ENCODE measurements around the gene NEIL3. TPM values are rescaled to one million over a fixed set of nuclear protein-coding genes. Genes with fewer than 3 reads are reported as not detected.

The NEIL3 gene
- polyA plus RNA-seq, 1 donor (not counting 4 experiments of a cell fraction or from before 2014, with no cell fraction given): 7.6 TPM

DNA sequence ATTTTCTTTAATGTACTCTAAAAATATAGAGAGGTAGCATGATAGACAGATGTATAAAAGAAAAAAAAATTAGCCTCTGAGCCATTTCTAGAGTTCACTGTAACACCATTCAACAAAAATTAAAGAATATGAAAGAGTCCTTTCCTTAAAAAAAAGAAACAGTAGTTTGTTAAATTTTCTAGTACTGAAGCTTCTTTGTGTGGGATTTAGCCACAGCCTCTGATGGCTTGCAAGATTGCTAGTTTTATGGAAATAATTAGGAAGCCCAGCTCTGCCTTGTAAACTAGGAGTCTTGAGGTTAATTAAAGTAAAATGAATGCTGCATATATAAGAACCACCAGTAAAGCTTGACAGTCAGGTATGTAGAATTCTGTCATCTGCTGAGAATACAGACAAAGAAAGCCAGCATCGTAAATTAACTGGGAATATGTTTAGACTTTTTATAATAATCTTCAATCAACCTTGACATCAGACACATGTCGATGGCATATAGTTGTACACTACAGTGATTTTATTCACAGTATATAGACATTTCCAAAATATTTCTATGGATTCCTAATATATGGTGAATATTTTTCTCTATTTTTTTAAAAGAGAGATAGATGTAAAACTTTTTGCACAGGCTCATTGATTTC is 44.8 kb upstream of the NEIL3 start:
- H3K4me3 ChIP-seq (ENCODE audit: control insufficient read depth in 2 of 3, extremely low read depth in 1 of 3, insufficient read depth in 2 of 3, low read depth in 1 of 3, low read length in 3 of 3): no peak overlapping the region

DNA sequence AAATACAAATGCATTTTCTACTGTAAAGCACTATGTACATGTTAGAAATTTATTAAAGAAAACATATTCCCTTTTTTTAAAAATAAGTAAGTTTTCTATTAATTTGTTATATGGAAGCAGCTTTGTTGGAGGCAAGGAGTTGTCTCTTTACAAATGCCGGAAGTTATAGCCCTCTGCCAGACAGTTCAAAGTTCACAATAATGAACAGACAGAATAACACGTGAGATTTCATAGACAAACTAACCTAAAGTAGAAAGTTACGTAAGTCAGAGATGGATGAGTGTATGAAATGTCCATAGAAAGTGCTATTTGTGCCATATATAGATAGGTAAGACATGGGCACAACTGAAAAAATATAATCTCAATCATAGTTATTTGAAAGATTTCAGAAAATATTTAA is 43.9 kb upstream of the NEIL3 start:
- no peak for FAIRE-seq
- dilution Hi-C loops (cut with MboI; ENCODE audit: extremely low pct_ligation_motif_present, low sequenced_read_pairs): no loop called here
- no peak for TF ChIP-seq EZH2 (IDR thresholded peaks at IDR 0.05; ENCODE audit: low read length)
- TF ChIP-seq, protein P1, sequence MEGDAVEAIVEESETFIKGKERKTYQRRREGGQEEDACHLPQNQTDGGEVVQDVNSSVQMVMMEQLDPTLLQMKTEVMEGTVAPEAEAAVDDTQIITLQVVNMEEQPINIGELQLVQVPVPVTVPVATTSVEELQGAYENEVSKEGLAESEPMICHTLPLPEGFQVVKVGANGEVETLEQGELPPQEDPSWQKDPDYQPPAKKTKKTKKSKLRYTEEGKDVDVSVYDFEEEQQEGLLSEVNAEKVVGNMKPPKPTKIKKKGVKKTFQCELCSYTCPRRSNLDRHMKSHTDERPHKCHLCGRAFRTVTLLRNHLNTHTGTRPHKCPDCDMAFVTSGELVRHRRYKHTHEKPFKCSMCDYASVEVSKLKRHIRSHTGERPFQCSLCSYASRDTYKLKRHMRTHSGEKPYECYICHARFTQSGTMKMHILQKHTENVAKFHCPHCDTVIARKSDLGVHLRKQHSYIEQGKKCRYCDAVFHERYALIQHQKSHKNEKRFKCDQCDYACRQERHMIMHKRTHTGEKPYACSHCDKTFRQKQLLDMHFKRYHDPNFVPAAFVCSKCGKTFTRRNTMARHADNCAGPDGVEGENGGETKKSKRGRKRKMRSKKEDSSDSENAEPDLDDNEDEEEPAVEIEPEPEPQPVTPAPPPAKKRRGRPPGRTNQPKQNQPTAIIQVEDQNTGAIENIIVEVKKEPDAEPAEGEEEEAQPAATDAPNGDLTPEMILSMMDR (optimal IDR thresholded peaks at IDR 0.05 in 1 of 3, IDR thresholded peaks at IDR 0.05 in 1 of 3, conservative IDR thresholded peaks at IDR 0.05 in 1 of 3; ENCODE audit: extremely low read depth in 1 of 3, insufficient read depth in 2 of 3, low read length in 3 of 3): no peak

More for the DNA sequence above, 44.8 kb upstream of the NEIL3 start:
- TF ChIP-seq EZH2 (IDR thresholded peaks at IDR 0.05; ENCODE audit: low read length): no peak
- TF ChIP-seq, protein P1 (optimal IDR thresholded peaks at IDR 0.05 in 1 of 3, IDR thresholded peaks at IDR 0.05 in 1 of 3, conservative IDR thresholded peaks at IDR 0.05 in 1 of 3; ENCODE audit: extremely low read depth in 1 of 3, insufficient read depth in 2 of 3, low read length in 3 of 3): no peak
- Histone ChIP-seq H3K27me3 (ENCODE audit: control insufficient read depth, extremely low read depth, insufficient read depth, low read length) (no peaks in the 10 kb centered on the region), H3K4me2 (ENCODE audit: control insufficient read depth, extremely low read depth, insufficient read depth, low read depth, low read length) (no peak overlapping the region), H2AFZ (ENCODE audit: control insufficient read depth, low read length) (no peak overlapping the region), H3K9me1 (ENCODE audit: control insufficient read depth, extremely low read depth, insufficient read depth, low read length) (no peaks in the 10 kb centered on the region), H3K4me1 (ENCODE audit: control insufficient read depth, extremely low read depth, insufficient read depth, low read length) (no peaks in the 10 kb centered on the region), H3K79me2 (ENCODE audit: control insufficient read depth, insufficient read depth, low read length) (no peaks in the 10 kb centered on the region), H3K9me3 (ENCODE audit: control insufficient read depth, low read depth, low read length) (no peaks in the 10 kb centered on the region), H3K36me3 (ENCODE audit: control insufficient read depth in 2 of 2, extremely low read depth in 1 of 2, insufficient read depth in 2 of 2, low read length in 2 of 2) (no peaks in the 10 kb centered on the region), H3K27ac (ENCODE audit: control insufficient read depth, insufficient read depth, low read length) (no peak overlapping the region), H3K9ac (ENCODE audit: control insufficient read depth, extremely low read depth, insufficient read depth, low read length) (no peak overlapping the region), H4K20me1 (ENCODE audit: control insufficient read depth, extremely low read depth, insufficient read depth, low read length) (no peaks in the 10 kb centered on the region)
- DNase-seq (ENCODE audit: low read depth, low spot score) (no peak), FAIRE-seq (no peak)
- dilution Hi-C loops (cut with MboI; ENCODE audit: extremely low pct_ligation_motif_present, low sequenced_read_pairs): no loop called here

More for the DNA sequence above, 43.9 kb upstream of the NEIL3 start:
- no peak overlapping the region for H3K27ac ChIP-seq (ENCODE audit: control insufficient read depth, insufficient read depth, low read length)
- no peak for DNase-seq (ENCODE audit: low read depth, low spot score)
- H3K4me2 ChIP-seq (ENCODE audit: control insufficient read depth, extremely low read depth, insufficient read depth, low read depth, low read length): no peak overlapping the region
- H3K4me1 ChIP-seq (ENCODE audit: control insufficient read depth, extremely low read depth, insufficient read depth, low read length): no peaks in the 10 kb centered on the region
- H3K36me3 ChIP-seq (ENCODE audit: control insufficient read depth in 2 of 2, extremely low read depth in 1 of 2, insufficient read depth in 2 of 2, low read length in 2 of 2): no peaks in the 10 kb centered on the region
- H3K9ac ChIP-seq (ENCODE audit: control insufficient read depth, extremely low read depth, insufficient read depth, low read length): no peak overlapping the region
- H3K4me3 ChIP-seq (ENCODE audit: control insufficient read depth in 2 of 3, extremely low read depth in 1 of 3, insufficient read depth in 2 of 3, low read depth in 1 of 3, low read length in 3 of 3): no peak overlapping the region
- H3K9me3 ChIP-seq (ENCODE audit: control insufficient read depth, low read depth, low read length): no peaks in the 10 kb centered on the region
- no peaks in the 10 kb centered on the region for H4K20me1 ChIP-seq (ENCODE audit: control insufficient read depth, extremely low read depth, insufficient read depth, low read length)
- H3K27me3 ChIP-seq (ENCODE audit: control insufficient read depth, extremely low read depth, insufficient read depth, low read length): no peaks in the 10 kb centered on the region
- H3K79me2 ChIP-seq (ENCODE audit: control insufficient read depth, insufficient read depth, low read length): no peaks in the 10 kb centered on the region
- H3K9me1 ChIP-seq (ENCODE audit: control insufficient read depth, extremely low read depth, insufficient read depth, low read length): no peaks in the 10 kb centered on the region
- H2AFZ ChIP-seq (ENCODE audit: control insufficient read depth, low read length): no peak overlapping the region

Data from keratinocyte (primary cell).